IPS-15b (cell line): ENCODE data around the gene TMOD3.

Source experiments
- H3K27me3 ChIP-seq: one replicate; pipeline ENCODE4 v1.6.1; 2013; ENCODE audit warnings: low read length; ENCODE audit not compliant: control insufficient read depth, insufficient read depth
- H3K36me3 ChIP-seq: one replicate; pipeline ENCODE4 v1.6.1; 2013; ENCODE audit warnings: low read length; ENCODE audit not compliant: control insufficient read depth, insufficient read depth
- H3K4me1 ChIP-seq: one replicate; pipeline ENCODE4 v1.6.1; 2013; ENCODE audit warnings: mild to moderate bottlenecking, low read length; ENCODE audit not compliant: control insufficient read depth, insufficient read depth
- H3K4me3 ChIP-seq: one replicate; pipeline ENCODE4 v1.5.1; 2013; ENCODE audit warnings: low read depth, low read length
- H3K9ac ChIP-seq: one replicate; pipeline ENCODE4 v1.6.1; 2013; ENCODE audit warnings: low read depth, mild to moderate bottlenecking, low read length
- H3K9me3 ChIP-seq: one replicate; pipeline ENCODE4 v1.6.1; 2013; ENCODE audit warnings: mild to moderate bottlenecking, low read length; ENCODE audit not compliant: control insufficient read depth, insufficient read depth

Gene TMOD3

GRCh38 chr15:51889486-51889885 lies 60.0 kb downstream of the TMOD3 start:
- no peaks in the 10 kb centered on the region for H3K36me3 ChIP-seq
- no peak overlapping the region for H3K4me3 ChIP-seq
- no peaks in the 10 kb centered on the region for H3K9me3 ChIP-seq
- H3K27me3 ChIP-seq: no peaks in the 10 kb centered on the region
- H3K4me1 ChIP-seq: no peaks in the 10 kb centered on the region
- no peak overlapping the region for H3K9ac ChIP-seq

DNA sequence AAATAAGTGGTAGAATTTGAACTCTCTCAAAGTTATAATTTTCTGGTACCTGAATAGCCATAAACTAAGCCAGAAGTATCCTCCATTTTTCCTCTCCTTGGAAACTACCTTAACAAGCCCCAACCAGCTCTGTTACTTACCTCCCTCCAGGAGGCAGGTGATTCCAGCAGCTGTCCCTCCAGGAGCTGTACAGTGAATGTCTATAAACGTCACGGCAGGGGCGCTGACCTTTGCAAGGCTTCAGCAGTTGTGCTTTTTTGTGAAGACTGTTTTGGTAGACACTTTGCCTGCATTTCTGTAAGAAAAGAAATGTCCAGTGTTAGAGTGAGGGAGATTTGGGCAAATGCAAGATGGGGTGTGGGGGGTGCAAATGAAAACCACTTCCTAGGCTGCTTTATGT lies 75.0 kb downstream of the TMOD3 start:
- Histone ChIP-seq H3K4me3 (no peak overlapping the region), H3K9me3 (no peaks in the 10 kb centered on the region), H3K36me3 (no peaks in the 10 kb centered on the region), H3K9ac (no peak overlapping the region), H3K27me3 (no peaks in the 10 kb centered on the region), H3K4me1 (no peaks in the 10 kb centered on the region)

DNA sequence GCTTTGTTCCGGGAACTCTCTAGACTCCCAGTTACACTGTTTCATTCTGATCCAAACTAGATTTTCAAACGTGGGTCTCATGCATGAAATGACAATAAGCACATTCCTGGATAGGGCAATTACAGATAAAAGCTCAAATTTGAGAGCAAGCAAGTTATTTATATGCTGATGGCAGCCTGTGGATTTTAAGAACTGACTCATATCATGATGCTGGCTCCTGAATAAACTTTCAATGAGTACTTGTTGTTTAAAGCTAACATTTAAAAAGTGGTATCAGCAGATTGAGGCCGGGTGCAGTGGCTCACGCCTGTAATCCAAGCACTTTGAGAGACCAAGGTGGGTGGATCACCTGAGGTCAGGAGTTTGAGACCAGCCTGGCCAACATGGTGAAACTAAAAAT lies 75.5 kb downstream of the TMOD3 start:
- Histone ChIP-seq H3K9ac (no peak overlapping the region), H3K9me3 (no peaks in the 10 kb centered on the region), H3K4me3 (no peak overlapping the region), H3K36me3 (no peaks in the 10 kb centered on the region), H3K4me1 (no peaks in the 10 kb centered on the region), H3K27me3 (no peaks in the 10 kb centered on the region)

- Histone ChIP-seq H3K9me3 (no peaks in the 10 kb centered on the region), H3K9ac (no peak overlapping the region), H3K36me3 (peaks cover under 1% of the 10 kb centered on the region), H3K4me1 (no peaks in the 10 kb centered on the region), H3K27me3 (no peaks in the 10 kb centered on the region), H3K4me3 (no peak overlapping the region)
Observed at GRCh38 chr15:51907136-51907862, 77.8 kb downstream of the TMOD3 start.

DNA sequence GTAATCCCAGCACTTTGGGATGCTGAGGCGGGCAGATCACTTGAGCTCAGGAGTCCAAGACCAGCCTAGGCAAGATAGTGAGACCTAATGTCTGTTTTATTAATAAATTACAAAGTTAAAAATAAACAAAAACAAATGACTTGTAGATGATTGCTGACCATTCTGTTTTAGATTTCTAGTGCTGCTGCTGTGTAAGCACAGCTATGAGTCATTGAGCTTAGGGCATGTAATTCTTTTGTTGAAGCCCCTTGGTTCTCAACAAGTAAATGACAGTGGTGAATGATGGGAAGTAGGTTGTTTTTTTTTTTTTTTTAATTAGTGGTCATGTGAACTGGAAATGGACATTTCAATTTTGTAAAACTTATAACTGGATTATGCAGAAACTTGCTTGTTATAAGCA lies 78.9 kb downstream of the TMOD3 start:
- Histone ChIP-seq H3K27me3 (no peaks in the 10 kb centered on the region), H3K4me3 (no peak overlapping the region), H3K9me3 (no peaks in the 10 kb centered on the region), H3K4me1 (no peaks in the 10 kb centered on the region), H3K9ac (no peak overlapping the region), H3K36me3 (peaks cover 3% of the 10 kb centered on the region)

DNA sequence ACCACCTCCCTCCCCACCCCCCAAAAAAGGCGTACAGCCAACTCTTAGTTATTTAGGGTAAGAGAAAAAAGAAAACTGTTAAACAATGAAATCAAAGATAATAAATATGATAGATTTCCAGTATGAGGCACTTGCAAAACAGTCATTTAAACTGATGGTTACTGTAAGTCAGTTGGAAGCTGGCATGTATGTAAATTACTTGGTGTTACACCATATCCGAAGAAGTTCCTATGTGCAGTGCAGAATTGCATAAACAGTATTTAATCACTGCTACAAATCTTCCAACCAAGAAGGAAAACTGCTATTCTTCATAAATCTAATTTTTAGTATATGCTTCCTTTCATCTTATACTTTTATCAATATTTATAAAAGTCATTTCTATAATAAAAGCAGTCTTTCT lies 80.1 kb downstream of the TMOD3 start:
- Histone ChIP-seq H3K4me1 (no peaks in the 10 kb centered on the region), H3K27me3 (no peaks in the 10 kb centered on the region), H3K9ac (no peak overlapping the region), H3K4me3 (no peak overlapping the region), H3K9me3 (no peaks in the 10 kb centered on the region), H3K36me3 (peaks cover 3% of the 10 kb centered on the region)

GRCh38 chr15:51912528-51912927 lies 83.1 kb downstream of the TMOD3 start:
- no peaks in the 10 kb centered on the region for H3K27me3 ChIP-seq
- H3K9me3 ChIP-seq: no peaks in the 10 kb centered on the region
- H3K36me3 ChIP-seq: peaks cover 3% of the 10 kb centered on the region
- H3K9ac ChIP-seq: no peak overlapping the region
- H3K4me1 ChIP-seq: no peaks in the 10 kb centered on the region
- H3K4me3 ChIP-seq: no peak overlapping the region

DNA sequence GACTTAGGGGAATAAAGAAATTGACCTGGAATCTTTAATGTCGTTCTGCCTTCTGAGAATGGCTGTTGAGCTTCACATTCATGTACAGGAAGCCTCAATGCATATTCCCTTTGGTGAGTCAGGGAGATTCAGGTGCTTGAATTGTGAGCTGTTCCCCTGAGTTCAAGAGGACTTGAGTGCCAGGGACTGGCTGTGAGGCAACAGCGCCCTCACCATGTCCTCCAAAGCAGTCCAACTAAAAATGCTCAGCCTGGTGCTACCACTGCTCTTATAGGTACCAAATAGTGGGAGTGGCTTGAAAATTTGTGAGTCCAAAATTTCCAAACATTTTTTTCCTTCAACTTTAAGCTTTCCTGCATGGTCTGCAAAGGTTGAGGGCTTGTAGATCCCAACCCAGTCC lies 88.0 kb downstream of the TMOD3 start:
- Histone ChIP-seq H3K36me3 (peaks cover 3% of the 10 kb centered on the region), H3K9ac (no peak overlapping the region), H3K4me1 (no peaks in the 10 kb centered on the region), H3K9me3 (no peaks in the 10 kb centered on the region), H3K4me3 (no peak overlapping the region), H3K27me3 (no peaks in the 10 kb centered on the region)

- Histone ChIP-seq H3K9ac (no peak overlapping the region), H3K4me3 (no peak overlapping the region), H3K27me3 (no peaks in the 10 kb centered on the region), H3K4me1 (no peaks in the 10 kb centered on the region), H3K36me3 (peaks cover 2% of the 10 kb centered on the region), H3K9me3 (no peaks in the 10 kb centered on the region)
Observed at GRCh38 chr15:51924156-51925068, 95.0 kb downstream of the TMOD3 start.

- H3K4me3 ChIP-seq: no peak overlapping the region
- H3K27me3 ChIP-seq: no peaks in the 10 kb centered on the region
- H3K9ac ChIP-seq: no peak overlapping the region
- H3K36me3 ChIP-seq: no peaks in the 10 kb centered on the region
- peaks cover 8% of the 10 kb centered on the region for H3K4me1 ChIP-seq
- no peaks in the 10 kb centered on the region for H3K9me3 ChIP-seq
Observed at GRCh38 chr15:51926809-51927208, 97.4 kb downstream of the TMOD3 start.

GRCh38 chr15:51931016-51931415 lies 101.6 kb downstream of the TMOD3 start:
- no peaks in the 10 kb centered on the region for H3K9me3 ChIP-seq
- H3K9ac ChIP-seq: no peak overlapping the region
- H3K27me3 ChIP-seq: no peaks in the 10 kb centered on the region
- no peaks in the 10 kb centered on the region for H3K36me3 ChIP-seq
- no peak overlapping the region for H3K4me3 ChIP-seq
- peaks cover 8% of the 10 kb centered on the region for H3K4me1 ChIP-seq

GRCh38 chr15:51931638-51932037 lies 102.2 kb downstream of the TMOD3 start:
- no peak overlapping the region for H3K4me3 ChIP-seq
- no peaks in the 10 kb centered on the region for H3K27me3 ChIP-seq
- H3K9ac ChIP-seq: no peak overlapping the region
- H3K4me1 ChIP-seq: peaks cover 8% of the 10 kb centered on the region
- H3K9me3 ChIP-seq: no peaks in the 10 kb centered on the region
- H3K36me3 ChIP-seq: peaks cover 2% of the 10 kb centered on the region
